HepG2 (cell line): ENCODE measurements around the gene HSPB9. TPM values are rescaled to one million over a fixed set of nuclear protein-coding genes. Genes with fewer than 3 reads are reported as not detected.
A peak's percentile ranks its signal among the peaks of the same experiment; 100 is the strongest.

Source experiments
- ATF2 ChIP-seq: sonication (generic); formaldehyde crosslinking; IDR thresholded peaks from 2 replicates; pipeline ENCODE4 v1.4.0; 2020; ENCODE audit warnings: missing genetic modification reagents
- CEBPB ChIP-seq: IDR thresholded peaks from 2 replicates; pipeline ENCODE4 v1.6.1; 2011; ENCODE audit warnings: low read depth, low read length, improper control_type of control experiment, borderline replicate concordance
- DPF2 ChIP-seq: sonication (generic); formaldehyde crosslinking; IDR thresholded peaks from 2 replicates; pipeline ENCODE4 v1.4.0; 2020; ENCODE audit warnings: mild to moderate bottlenecking, low read depth, missing genetic modification reagents, borderline replicate concordance
- DR1 ChIP-seq: sonication (generic); formaldehyde crosslinking; IDR thresholded peaks from 2 replicates; pipeline ENCODE4 v1.8.0; 2021; ENCODE audit warnings: mild to moderate bottlenecking, missing genetic modification reagents, inconsistent platforms
- FOSL2 ChIP-seq: sonication (generic); formaldehyde crosslinking; IDR thresholded peaks from 2 replicates; pipeline ENCODE4 v1.4.0; 2020; ENCODE audit warnings: missing genetic modification reagents
- HDAC2 ChIP-seq: sonication (generic); formaldehyde crosslinking; IDR thresholded peaks from 2 replicates; pipeline ENCODE4 v1.4.0; 2020; ENCODE audit warnings: missing genetic modification reagents
- KDM4B ChIP-seq: sonication (generic); formaldehyde crosslinking; IDR thresholded peaks from 2 replicates; pipeline ENCODE4 v1.4.0; 2020; ENCODE audit warnings: missing genetic modification reagents
- MYNN ChIP-seq: sonication (generic); formaldehyde crosslinking; IDR thresholded peaks from 2 replicates; pipeline ENCODE4 v1.4.0; 2020; ENCODE audit warnings: mild to moderate bottlenecking, low read depth, missing genetic modification reagents
- NCOA1 ChIP-seq: sonication (generic); formaldehyde crosslinking; IDR thresholded peaks from 2 replicates; pipeline ENCODE4 v1.9.0; 2021; ENCODE audit warnings: missing genetic modification reagents
- PATZ1 ChIP-seq: sonication (generic); formaldehyde crosslinking; IDR thresholded peaks from 2 replicates; pipeline ENCODE4 v1.4.0; 2020; ENCODE audit warnings: missing genetic modification reagents
- RORA ChIP-seq: sonication (generic); formaldehyde crosslinking; IDR thresholded peaks from 2 replicates; pipeline ENCODE4 v1.5.0; 2020; ENCODE audit warnings: mild to moderate bottlenecking, missing genetic modification reagents, moderate library complexity
- SALL1 ChIP-seq: sonication (generic); formaldehyde crosslinking; IDR thresholded peaks from 2 replicates; pipeline ENCODE4 v1.8.0; 2022; ENCODE audit warnings: mild to moderate bottlenecking, missing genetic modification reagents
- SCMH1 ChIP-seq: sonication (generic); formaldehyde crosslinking; IDR thresholded peaks from 2 replicates; pipeline ENCODE4 v1.9.0; 2021; ENCODE audit warnings: missing genetic modification reagents, mild to moderate bottlenecking, borderline replicate concordance
- TBX2 ChIP-seq: sonication (generic); formaldehyde crosslinking; IDR thresholded peaks from 2 replicates; pipeline ENCODE4 v1.5.0; 2020; ENCODE audit warnings: missing genetic modification reagents, mild to moderate bottlenecking, borderline replicate concordance
- TRIM22 ChIP-seq: fragments of 450-650 bp; IDR thresholded peaks from 2 replicates; pipeline ENCODE4 v1.6.1; 2017
- ZFX ChIP-seq: sonication (generic); formaldehyde crosslinking; IDR thresholded peaks from 2 replicates; pipeline ENCODE4 v1.4.0; 2020; ENCODE audit warnings: mild to moderate bottlenecking, low read depth, missing genetic modification reagents, moderate library complexity
- ZNF510 ChIP-seq: sonication (generic); formaldehyde crosslinking; IDR thresholded peaks from 2 replicates; pipeline ENCODE4 v1.4.0; 2020; ENCODE audit warnings: low read depth, mild to moderate bottlenecking, missing genetic modification reagents
- ZNF567 ChIP-seq: sonication (generic); formaldehyde crosslinking; IDR thresholded peaks from 2 replicates; pipeline ENCODE4 v1.8.1; 2023; ENCODE audit warnings: mild to moderate bottlenecking, missing genetic modification reagents, borderline replicate concordance
- ZNF570 ChIP-seq: sonication (generic); formaldehyde crosslinking; IDR thresholded peaks from 2 replicates; pipeline ENCODE4 v1.4.0; 2020; ENCODE audit warnings: mild to moderate bottlenecking, missing genetic modification reagents, borderline replicate concordance
- ZNF629 ChIP-seq: sonication (generic); formaldehyde crosslinking; conservative IDR thresholded peaks from 2 replicates; pipeline ENCODE4 v1.5.0; 2020; ENCODE audit warnings: missing genetic modification reagents
- ZNF781 ChIP-seq: sonication (generic); formaldehyde crosslinking; IDR thresholded peaks from 2 replicates; pipeline ENCODE4 v1.5.1; 2020; ENCODE audit warnings: borderline replicate concordance, mild to moderate bottlenecking, missing genetic modification reagents; ENCODE audit errors: not compliant biosample characterization
- ZNF878 ChIP-seq: sonication (generic); formaldehyde crosslinking; IDR thresholded peaks from 2 replicates; pipeline ENCODE4 v1.8.1; 2023; ENCODE audit warnings: mild to moderate bottlenecking, missing genetic modification reagents, moderate library complexity
- ZNF883 ChIP-seq: sonication (generic); formaldehyde crosslinking; IDR thresholded peaks from 2 replicates; pipeline ENCODE4 v1.5.1; 2020; ENCODE audit warnings: mild to moderate bottlenecking, missing genetic modification reagents; ENCODE audit errors: not compliant biosample characterization
- ZNF891 ChIP-seq: sonication (generic); formaldehyde crosslinking; IDR thresholded peaks from 2 replicates; pipeline ENCODE4 v1.5.0; 2020; ENCODE audit warnings: mild to moderate bottlenecking, missing genetic modification reagents
- polyA plus RNA-seq, 8 experiments: library from polyadenylated mRNA; depleted of rRNA in 3 of 8; stranded (reverse) in 7 of 8; unstranded in 1 of 8; fragments of >200 nt; fragmentation: Illumina TruSeq in 4 of 8; extraction: Trizol in 4 of 8; gene quantifications; 2 replicates each; pipeline versions ENCODE4 v1.2.1 to v1.2.3, GENCODE V29; 2011 to 2016; ENCODE audit warnings: low read depth in 4 of 8, missing spikeins in 1 of 8, mixed read lengths in 1 of 8; ENCODE audit not compliant: insufficient read depth in 1 of 8
- total RNA-seq, 5 experiments: library from RNA; depleted of rRNA; stranded (reverse); fragments of >200 nt; fragmentation: Illumina TruSeq; extraction: Trizol; gene quantifications; 2 replicates each; pipeline ENCODE4 v1.2.3, GENCODE V29; 2016; ENCODE audit warnings: low read depth in 1 of 5
- TF ChIP-seq, protein P1 (sequence below): sonication (generic); formaldehyde crosslinking; conservative IDR thresholded peaks from 2 replicates; pipeline ENCODE4 v1.8.0; 2022; ENCODE audit warnings: mild to moderate bottlenecking, moderate library complexity, missing genetic modification reagents

HSPB9 gene
- total and polyA plus RNA-seq, 2 of the 13 experiments (the other 11 are each of a cell fraction or from before 2014, with no cell fraction given) = 0.05 to 0.24 TPM

GRCh38 chr17:42087042-42087701 lies 35.4 kb upstream of the HSPB9 start (continued):
- TF ChIP-seq ATF2 (no peak), ZNF883 (CRISPR knock-in tag) (no peak), ZNF629 (CRISPR knock-in tag) (no peak), SALL1 (CRISPR knock-in tag) (no peak), TRIM22 (no peak), MYNN (no peak), ZFX (CRISPR knock-in tag) (0 out of 2 replicates have a peak, but pooled peaks have one; percentile 8), NCOA1 (no peak), ZNF878 (CRISPR knock-in tag) (no peak), HDAC2 (CRISPR knock-in tag) (no peak), ZNF510 (CRISPR knock-in tag) (no peak), CEBPB (no peak), FOSL2 (CRISPR knock-in tag) (no peak), DR1 (CRISPR knock-in tag) (no peak), KDM4B (CRISPR knock-in tag) (no peak), ZNF567 (CRISPR knock-in tag) (no peak), ZNF570 (CRISPR knock-in tag) (no peak), PATZ1 (CRISPR knock-in tag) (0 out of 2 replicates have a peak, but pooled peaks have one; percentile 24), TBX2 (CRISPR knock-in tag) (no peak), ZNF891 (CRISPR knock-in tag) (no peak), DPF2 (no peak), SCMH1 (CRISPR knock-in tag) (no peak), RORA (CRISPR knock-in tag) (no peak), ZNF781 (no peak)
- TF ChIP-seq, protein P1, sequence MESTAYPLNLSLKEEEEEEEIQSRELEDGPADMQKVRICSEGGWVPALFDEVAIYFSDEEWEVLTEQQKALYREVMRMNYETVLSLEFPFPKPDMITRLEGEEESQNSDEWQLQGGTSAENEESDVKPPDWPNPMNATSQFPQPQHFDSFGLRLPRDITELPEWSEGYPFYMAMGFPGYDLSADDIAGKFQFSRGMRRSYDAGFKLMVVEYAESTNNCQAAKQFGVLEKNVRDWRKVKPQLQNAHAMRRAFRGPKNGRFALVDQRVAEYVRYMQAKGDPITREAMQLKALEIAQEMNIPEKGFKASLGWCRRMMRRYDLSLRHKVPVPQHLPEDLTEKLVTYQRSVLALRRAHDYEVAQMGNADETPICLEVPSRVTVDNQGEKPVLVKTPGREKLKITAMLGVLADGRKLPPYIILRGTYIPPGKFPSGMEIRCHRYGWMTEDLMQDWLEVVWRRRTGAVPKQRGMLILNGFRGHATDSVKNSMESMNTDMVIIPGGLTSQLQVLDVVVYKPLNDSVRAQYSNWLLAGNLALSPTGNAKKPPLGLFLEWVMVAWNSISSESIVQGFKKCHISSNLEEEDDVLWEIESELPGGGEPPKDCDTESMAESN (CRISPR knock-in tag) = no peak
